ENCODE data around the gene ATOH1. TPM values are rescaled to one million over a fixed set of nuclear protein-coding genes. Genes with fewer than 3 reads are reported as not detected.
A peak's percentile ranks its signal among the peaks of the same experiment; 100 is the strongest.

The ATOH1 gene
- not detected for total RNA-seq

- H3K4me3 ChIP-seq = peak within 1 kb of the TSS in 3 of 4 donors; percentile 21 to 44 (median 41)
- ATAC-seq (ENCODE audit: low FRiP score in 2 of 2) (peak; percentile 52 to 55), DNase-seq (peak in 1 of 2 donors; percentile 84)
- H3K4me1 ChIP-seq = peaks cover 15 to 29% (median 21%) of the 10 kb centered on the region in 4 donors
- no peak for TF ChIP-seq EP300 (IDR thresholded peaks at IDR 0.05)
- no peak within 1 kb of the TSS for H3K27ac ChIP-seq
- no peaks in the 10 kb centered on the region for H3K9me3 ChIP-seq
- H3K36me3 ChIP-seq = no peaks in the 10 kb centered on the region
- peaks cover 0 to 49% (median 26%) of the 10 kb centered on the region in 4 donors for H3K27me3 ChIP-seq
- 1 to 4% methylated on average over 45 to 46 of the region's 46 CpGs for WGBS, 2 donors
Measured at GRCh38 chr4:93828332-93828994, at the start of gene ATOH1. Gene ATOH1 (plus strand): TSS chr4:93828753. CDS start chr4:93828927, 174 bp downstream.

- ATAC-seq (ENCODE audit: low FRiP score in 2 of 2) = no peak
- no peak for DNase-seq
- H3K9me3 ChIP-seq = no peaks in the 10 kb centered on the region
- no peak overlapping the region for H3K4me3 ChIP-seq
- no peaks in the 10 kb centered on the region for H3K27me3 ChIP-seq
- no peak overlapping the region for H3K27ac ChIP-seq
- TF ChIP-seq CTCF (IDR thresholded peaks at IDR 0.05) (no peak), POLR2A (IDR thresholded peaks at IDR 0.05) (no peak), EP300 (IDR thresholded peaks at IDR 0.05) (no peak)
- 52 to 64% methylated on average over 2 of the region's 2 CpGs for WGBS, 2 donors
- H3K36me3 ChIP-seq = no peaks in the 10 kb centered on the region
- no peaks in the 10 kb centered on the region for H3K4me1 ChIP-seq
Measured at GRCh38 chr4:93779228-93779627, 49.3 kb upstream of the ATOH1 start.

GRCh38 chr4:93780080-93780479, 48.5 kb upstream of the ATOH1 start:
- H3K9me3 ChIP-seq = no peaks in the 10 kb centered on the region
- no peak overlapping the region for H3K27ac ChIP-seq
- no peak overlapping the region for H3K4me3 ChIP-seq
- H3K4me1 ChIP-seq = no peaks in the 10 kb centered on the region
- ATAC-seq (ENCODE audit: low FRiP score in 2 of 2) (no peak), DNase-seq (no peak)
- H3K36me3 ChIP-seq = no peaks in the 10 kb centered on the region
- 91% methylated on average over 5 of the region's 5 CpGs for WGBS, 2 donors
- TF ChIP-seq POLR2AphosphoS5 (IDR thresholded peaks at IDR 0.05) (no peak), POLR2A (IDR thresholded peaks at IDR 0.05) (no peak), CTCF (IDR thresholded peaks at IDR 0.05) (no peak), EP300 (IDR thresholded peaks at IDR 0.05) (no peak)
- no peaks in the 10 kb centered on the region for H3K27me3 ChIP-seq

GRCh38 chr4:93781198-93781597, 47.4 kb upstream of the ATOH1 start:
- no peak overlapping the region for H3K27ac ChIP-seq
- DNase-seq = peak in 1 of 2 donors; percentile 42
- no peaks in the 10 kb centered on the region for H3K4me1 ChIP-seq
- H3K9me3 ChIP-seq = no peaks in the 10 kb centered on the region
- no peak overlapping the region for H3K4me3 ChIP-seq
- H3K27me3 ChIP-seq = no peaks in the 10 kb centered on the region
- 85 to 91% methylated on average over 9 of the region's 9 CpGs for WGBS, 2 donors
- ATAC-seq (ENCODE audit: low FRiP score in 2 of 2) = no peak
- TF ChIP-seq CTCF (IDR thresholded peaks at IDR 0.05) (no peak), POLR2A (IDR thresholded peaks at IDR 0.05) (no peak), POLR2AphosphoS5 (IDR thresholded peaks at IDR 0.05) (no peak)
- H3K36me3 ChIP-seq = no peaks in the 10 kb centered on the region

- Histone ChIP-seq H3K4me3 (no peak overlapping the region), H3K27me3 (no peaks in the 10 kb centered on the region), H3K4me1 (no peaks in the 10 kb centered on the region), H3K36me3 (no peaks in the 10 kb centered on the region), H3K9me3 (no peaks in the 10 kb centered on the region), H3K27ac (no peak overlapping the region)
- ATAC-seq (ENCODE audit: low FRiP score in 2 of 2) = no peak
- WGBS, 2 donors = 66 to 69% methylated on average over 2 of the region's 2 CpGs
- TF ChIP-seq EP300 (IDR thresholded peaks at IDR 0.05) = no peak
- TF ChIP-seq POLR2AphosphoS5 (IDR thresholded peaks at IDR 0.05) = no peak
- no peak for TF ChIP-seq CTCF (IDR thresholded peaks at IDR 0.05)
- TF ChIP-seq POLR2A (IDR thresholded peaks at IDR 0.05) = no peak
- no peak for DNase-seq
Measured at GRCh38 chr4:93786149-93786548, 42.4 kb upstream of the ATOH1 start.
